Kidney tubule cell (primary cell): Measurements from ENCODE around the gene CPNE4.
A peak's percentile ranks its signal among the peaks of the same experiment; 100 is the strongest.

ENCODE experiments used
- DNase-seq: peaks from one replicate; pipeline ENCODE4 v3.0.0-alpha.2; 2018; ENCODE audit warnings: low spot score

The CPNE4 gene

DNA sequence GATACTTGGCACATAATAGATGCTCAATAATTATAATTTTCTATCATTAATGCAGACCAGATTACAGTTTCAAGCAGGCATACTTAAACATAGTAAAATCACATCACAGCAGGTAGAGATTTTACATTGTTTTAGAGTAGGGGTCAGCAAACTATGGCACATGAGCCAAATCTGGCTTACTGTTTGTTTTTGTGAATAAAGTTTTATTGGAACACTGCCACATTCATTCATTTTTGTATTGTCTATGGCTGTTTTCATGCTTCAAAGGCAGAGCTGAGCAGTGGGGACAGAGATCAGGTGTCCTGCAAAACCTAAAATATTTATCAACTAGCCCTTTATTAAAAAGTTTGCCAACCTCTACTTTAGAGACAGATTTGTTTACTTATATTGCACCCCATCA is 342.5 kb downstream of the CPNE4 start:
- DNase-seq: no peak

- no peak for DNase-seq
Measured at GRCh38 chr3:131690800-131691199, 344.0 kb downstream of the CPNE4 start.

- no peak for DNase-seq
Measured at GRCh38 chr3:131688370-131688769, 346.4 kb downstream of the CPNE4 start.

GRCh38 chr3:131669600-131669999 is 365.2 kb downstream of the CPNE4 start:
- no peak for DNase-seq

GRCh38 chr3:131658771-131659170 is 376.0 kb downstream of the CPNE4 start:
- peak; percentile 11 for DNase-seq

- no peak for DNase-seq
Measured at GRCh38 chr3:131658115-131658514, 376.7 kb downstream of the CPNE4 start.

DNA sequence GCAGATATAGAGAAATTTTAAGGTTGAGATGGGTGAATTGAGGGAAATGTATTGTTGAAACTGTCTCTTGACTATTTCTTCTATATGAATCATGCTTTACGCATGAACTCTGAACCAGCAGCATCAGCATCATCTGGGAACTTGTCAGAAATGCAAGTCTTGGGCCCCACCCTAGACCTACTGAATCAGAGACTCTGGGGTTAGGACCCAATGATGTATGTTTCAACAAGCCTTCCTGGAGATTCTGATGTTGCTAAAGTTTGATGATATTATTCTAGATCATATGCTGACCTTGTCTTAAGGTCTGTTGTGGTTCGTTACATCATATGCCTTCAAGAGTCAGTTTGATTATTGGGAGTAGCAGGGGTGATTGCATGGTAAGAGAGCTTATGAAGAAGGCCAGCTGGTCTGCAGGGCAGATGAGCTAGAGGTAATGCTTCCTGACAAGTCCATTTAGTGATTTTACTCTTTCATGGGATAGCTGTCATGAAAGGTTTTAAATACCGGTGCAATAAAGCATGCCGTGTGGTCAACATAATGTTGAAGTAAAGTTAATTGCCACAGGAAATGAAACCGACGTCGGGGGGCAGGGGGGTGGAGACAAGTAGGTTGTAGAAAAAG is 379.6 kb downstream of the CPNE4 start:
- peak; percentile 10 for DNase-seq

- DNase-seq: no peak
Measured at GRCh38 chr3:131645638-131646037, 389.2 kb downstream of the CPNE4 start.

DNA sequence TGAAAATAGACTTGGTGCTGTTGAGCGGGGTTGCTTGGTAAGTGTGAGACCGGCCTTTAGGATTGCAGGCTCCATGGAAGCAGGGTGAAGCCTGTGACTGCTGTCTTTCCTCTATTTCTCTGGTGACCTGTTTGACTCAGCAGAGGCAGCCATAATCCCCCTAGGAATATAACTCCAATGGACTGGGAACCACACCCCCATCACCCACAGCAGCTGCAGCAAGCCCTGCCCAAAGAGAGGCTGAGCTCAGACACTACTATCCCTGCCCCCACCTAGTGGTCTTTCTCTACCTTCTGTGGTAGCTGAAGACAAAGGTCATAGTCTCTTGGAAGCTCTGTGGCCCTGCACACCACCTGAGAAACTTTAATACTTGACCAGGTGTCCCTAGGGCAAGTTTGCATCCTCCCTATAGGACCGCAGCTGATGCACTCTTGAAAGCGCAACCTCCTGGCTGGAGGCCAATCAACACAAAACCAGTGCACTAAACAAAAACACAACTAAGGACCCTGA is 398.5 kb downstream of the CPNE4 start:
- DNase-seq: no peak

DNA sequence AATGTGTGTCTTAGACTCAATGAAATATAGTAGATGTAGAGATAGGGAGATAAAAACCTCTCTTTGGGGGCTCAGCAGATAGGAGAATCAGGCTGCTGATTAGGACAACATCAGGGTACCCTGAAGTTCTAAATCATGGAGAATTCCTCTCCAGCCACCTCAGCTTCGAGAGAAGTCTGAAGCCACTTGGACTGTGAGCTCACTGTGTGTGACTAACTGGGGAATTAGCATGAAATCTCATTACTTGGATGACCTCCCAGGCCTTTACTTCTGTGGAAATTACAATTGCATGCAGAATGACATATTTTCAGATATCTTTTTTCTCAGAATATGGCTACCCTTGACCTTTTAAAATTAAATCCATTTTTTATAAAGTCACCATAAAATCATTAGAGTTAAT is 404.0 kb downstream of the CPNE4 start:
- peak; percentile 31 for DNase-seq

GRCh38 chr3:131630097-131630496 is 404.7 kb downstream of the CPNE4 start:
- DNase-seq: peak; percentile 60

DNA sequence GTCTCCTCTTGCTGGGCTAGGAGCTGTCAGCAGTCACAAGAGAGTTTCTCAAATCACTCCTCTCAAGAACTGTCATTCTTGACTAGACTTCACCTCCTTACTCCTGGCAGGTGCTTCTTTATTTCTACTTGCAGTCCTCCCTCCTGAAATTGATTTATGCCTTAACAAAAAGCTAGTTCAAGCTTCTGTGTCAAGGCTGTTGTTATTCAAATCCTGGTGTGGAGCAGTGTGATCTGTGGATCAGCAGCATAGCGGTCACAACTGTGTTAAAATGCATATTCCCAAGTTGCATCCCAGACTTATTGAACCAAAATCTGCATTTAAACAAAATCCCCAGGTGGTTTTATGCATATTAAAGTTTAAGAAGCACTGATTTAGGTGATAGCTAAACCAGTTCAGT is 411.4 kb downstream of the CPNE4 start:
- no peak for DNase-seq

DNA sequence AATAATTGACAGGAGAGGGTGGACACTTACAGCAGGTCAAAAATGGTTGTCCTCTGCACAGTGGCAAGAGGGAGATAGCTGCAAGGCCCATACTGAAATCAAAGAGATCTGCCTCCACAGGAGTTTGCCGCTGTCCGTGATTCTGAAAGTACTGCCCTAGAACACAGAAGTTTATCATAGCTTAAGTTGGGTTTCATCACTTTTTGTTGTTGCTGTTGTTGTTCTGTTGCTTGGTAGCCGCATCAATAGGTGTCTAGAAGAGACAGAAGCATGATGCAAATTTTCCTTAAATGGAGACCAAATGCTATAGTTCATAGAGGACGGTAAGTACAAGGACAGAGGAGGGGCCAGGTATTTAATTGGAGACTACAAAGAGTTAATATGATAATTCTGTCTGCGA is 412.1 kb downstream of the CPNE4 start:
- DNase-seq: no peak

DNA sequence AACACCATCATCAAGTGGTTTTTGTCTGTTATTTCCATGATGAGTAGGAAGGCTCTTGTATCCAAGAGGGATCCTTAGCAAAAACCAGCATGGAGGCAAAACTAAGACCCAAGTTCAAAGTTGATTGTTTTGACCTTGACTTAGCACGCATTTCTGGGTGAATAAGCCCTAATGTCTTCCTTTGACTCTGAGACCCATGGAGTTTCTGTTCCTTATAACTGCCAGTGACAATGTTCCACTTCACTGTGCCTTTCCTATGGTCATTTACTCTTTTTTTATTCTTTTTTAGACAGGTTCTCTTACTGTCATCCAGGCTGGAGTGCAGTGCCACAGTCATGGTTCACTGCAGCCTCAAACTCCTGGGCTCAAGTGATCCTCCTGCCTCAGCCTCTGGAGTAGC is 413.8 kb downstream of the CPNE4 start:
- no peak for DNase-seq

DNA sequence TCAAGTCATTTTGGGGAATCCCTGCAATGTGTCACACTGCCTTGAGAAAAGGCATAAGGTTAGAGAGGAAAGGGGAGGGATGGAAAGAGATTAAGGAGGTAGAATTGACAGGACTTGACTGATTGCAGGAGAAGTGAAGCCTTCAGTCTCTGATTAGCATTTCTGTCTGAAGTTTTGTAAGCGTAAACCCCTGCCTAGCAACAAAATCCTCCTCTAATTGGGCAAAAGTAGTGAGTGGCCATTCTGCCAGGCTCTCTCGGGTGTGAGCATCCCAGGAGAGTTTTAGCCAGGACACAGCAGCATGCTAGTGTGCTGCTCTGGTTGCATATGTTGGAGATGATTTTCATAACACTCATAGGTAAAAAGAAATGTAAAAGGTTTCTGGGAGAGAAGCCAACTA is 415.0 kb downstream of the CPNE4 start:
- no peak for DNase-seq

- DNase-seq: no peak
Measured at GRCh38 chr3:131616719-131617118, 418.1 kb downstream of the CPNE4 start.

DNA sequence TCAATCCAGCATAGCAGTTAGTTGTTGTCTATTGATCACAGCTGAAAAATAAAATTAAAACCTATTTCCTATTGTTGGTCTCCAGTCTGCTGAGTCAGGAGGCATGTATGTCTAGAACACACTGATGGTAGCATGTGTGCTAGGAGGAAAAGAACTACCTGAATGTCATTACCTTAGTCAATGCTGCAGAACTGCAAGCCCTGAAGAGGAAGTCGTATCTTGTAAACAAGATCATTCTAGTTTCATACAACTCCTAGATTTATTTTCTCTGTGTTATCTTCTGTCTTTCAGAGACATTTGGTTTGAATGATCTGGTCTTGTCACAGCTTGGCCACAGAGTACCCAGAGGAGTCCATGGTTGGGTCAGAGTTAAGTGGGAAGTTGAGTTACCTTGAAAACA is 422.1 kb downstream of the CPNE4 start:
- no peak for DNase-seq

DNA sequence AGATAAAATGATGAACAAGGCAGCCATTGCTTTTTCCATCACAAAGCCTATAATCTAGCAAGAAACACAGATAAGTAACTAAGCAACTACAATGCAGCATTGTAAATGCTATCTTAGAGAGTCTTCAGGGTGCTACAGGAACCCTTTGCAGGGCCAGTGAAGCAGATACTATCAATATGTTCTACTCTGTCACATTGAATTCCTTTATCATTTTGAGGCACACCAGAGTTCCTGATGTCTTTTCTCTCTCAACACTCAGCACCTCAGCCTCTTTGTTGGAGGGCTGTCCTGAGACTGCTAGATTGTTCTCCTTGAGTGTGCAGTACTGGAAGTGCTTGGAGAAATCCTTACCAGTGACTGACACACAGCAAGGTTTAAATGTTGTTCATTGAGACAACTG is 424.6 kb downstream of the CPNE4 start:
- DNase-seq: no peak

GRCh38 chr3:131608741-131609140 is 426.1 kb downstream of the CPNE4 start:
- DNase-seq: peak; percentile 30

GRCh38 chr3:131608296-131608695 is 426.5 kb downstream of the CPNE4 start:
- peak; percentile 48 for DNase-seq

DNA sequence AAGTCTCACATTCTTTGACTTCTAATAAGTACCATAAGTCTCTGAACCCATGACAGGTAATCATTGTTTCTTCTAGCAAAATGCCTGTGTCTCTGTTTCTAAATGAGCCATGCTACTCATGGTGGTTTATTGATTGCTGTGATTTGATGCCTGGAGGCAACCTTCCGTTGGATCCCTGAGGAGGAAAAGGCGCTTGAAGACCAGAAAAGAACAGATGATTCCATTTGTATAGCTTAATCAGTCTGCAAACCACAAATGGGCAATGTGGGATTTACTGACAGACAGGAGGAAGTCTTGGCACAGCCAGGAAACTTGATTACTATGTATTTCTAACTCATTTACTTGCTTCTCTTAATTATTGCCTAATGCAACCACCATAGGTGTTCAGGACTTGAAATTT is 428.9 kb downstream of the CPNE4 start:
- peak; percentile 14 for DNase-seq

DNA sequence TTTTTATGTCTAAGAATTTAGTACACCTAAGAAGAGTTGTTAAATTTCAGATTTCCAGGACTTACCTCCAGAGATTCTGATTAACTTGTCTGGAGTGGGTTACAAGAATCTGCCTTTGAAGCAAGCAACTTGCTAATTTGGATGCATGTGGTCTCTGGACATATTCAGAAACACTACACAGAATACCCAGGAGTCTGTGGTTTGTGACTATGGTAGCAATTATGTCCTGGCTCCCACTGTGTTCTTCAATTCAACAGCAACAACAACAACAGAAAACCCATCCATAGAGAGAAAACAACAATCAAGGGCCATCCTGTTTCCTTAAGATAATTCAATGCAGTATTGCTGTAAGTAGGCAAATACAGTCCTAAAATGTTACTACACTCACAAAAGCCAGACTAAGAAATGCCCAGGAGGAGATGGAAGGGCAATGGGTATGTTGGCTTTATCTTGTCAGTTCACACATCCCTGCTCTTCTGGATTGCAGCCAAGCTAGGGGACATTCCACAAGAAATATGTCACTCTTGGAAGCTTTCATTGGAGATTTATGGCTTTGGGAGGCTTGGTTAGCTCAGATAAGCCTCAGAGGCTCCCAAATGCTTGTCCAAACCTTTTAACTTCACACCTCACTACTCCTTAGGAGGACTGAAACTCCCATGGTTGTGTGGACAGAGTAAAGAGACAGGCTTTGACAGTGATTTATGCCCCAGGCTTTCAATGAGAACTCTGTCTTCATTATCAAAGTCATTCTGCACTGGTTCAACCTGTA is 432.6 kb downstream of the CPNE4 start:
- DNase-seq: peak; percentile 93

- DNase-seq: peak; percentile 62
Measured at GRCh38 chr3:131597816-131598215, 437.0 kb downstream of the CPNE4 start.

DNA sequence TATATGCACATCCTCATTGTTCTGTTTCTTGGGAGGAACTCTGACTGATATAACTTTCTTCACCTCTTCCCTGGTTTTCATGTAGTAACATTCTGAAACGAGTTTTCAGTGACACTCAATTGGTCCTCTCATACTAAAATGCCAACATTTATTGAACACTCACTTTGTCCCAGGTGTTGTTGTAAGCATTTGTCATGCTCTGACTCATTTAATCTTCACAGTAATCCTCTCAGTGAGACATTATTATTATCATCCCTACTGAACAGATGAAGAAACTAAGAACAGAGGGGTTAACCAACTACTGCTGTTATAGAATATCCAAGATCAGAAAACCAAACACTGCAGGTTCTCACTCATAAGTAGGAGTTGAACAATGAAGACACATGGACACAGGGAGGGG is 437.9 kb downstream of the CPNE4 start:
- DNase-seq: peak; percentile 31
